NCI-H128 (cell line): ENCODE data around the gene ZDHHC9.

Experiments used
- DNase-seq: peaks from one replicate; lab custom pipeline; 2025; ENCODE audit not compliant: unreplicated experiment; lab: John Stamatoyannopoulos, UW

The ZDHHC9 gene

GRCh38 chrX:129823522-129823921 lies 20.2 kb downstream of the ZDHHC9 start:
- no peak for DNase-seq

- DNase-seq: no peak
Measured at GRCh38 chrX:129823115-129823514, 20.6 kb downstream of the ZDHHC9 start.

GRCh38 chrX:129818123-129818522 lies 25.6 kb downstream of the ZDHHC9 start:
- DNase-seq: no peak

GRCh38 chrX:129813662-129814368 lies 29.9 kb downstream of the ZDHHC9 start:
- no peak for DNase-seq

- no peak for DNase-seq
Measured at GRCh38 chrX:129808829-129809796, 34.6 kb downstream of the ZDHHC9 start.

- DNase-seq: no peak
Measured at GRCh38 chrX:129808158-129808828, 35.4 kb downstream of the ZDHHC9 start.

GRCh38 chrX:129804806-129805205 lies 38.9 kb downstream of the ZDHHC9 start:
- DNase-seq: no peak

GRCh38 chrX:129802863-129803262 lies 40.8 kb downstream of the ZDHHC9 start:
- no peak for DNase-seq

- no peak for DNase-seq
Measured at GRCh38 chrX:129800186-129800585, 43.5 kb downstream of the ZDHHC9 start.

- no peak for DNase-seq
Measured at GRCh38 chrX:129798888-129799287, 44.8 kb downstream of the ZDHHC9 start.

- no peak for DNase-seq
Measured at GRCh38 chrX:129798456-129798855, 45.2 kb downstream of the ZDHHC9 start.

- DNase-seq: no peak
Measured at GRCh38 chrX:129797251-129797906, 46.3 kb downstream of the ZDHHC9 start.

- DNase-seq: no peak
Measured at GRCh38 chrX:129795584-129795983, 48.1 kb downstream of the ZDHHC9 start.

GRCh38 chrX:129793604-129794191 lies 50.0 kb downstream of the ZDHHC9 start:
- no peak for DNase-seq

GRCh38 chrX:129792586-129793291 lies 50.9 kb downstream of the ZDHHC9 start:
- no peak for DNase-seq

- DNase-seq: no peak
Measured at GRCh38 chrX:129791961-129792570, 51.6 kb downstream of the ZDHHC9 start.

GRCh38 chrX:129791336-129791735 lies 52.4 kb downstream of the ZDHHC9 start:
- DNase-seq: no peak

GRCh38 chrX:129790808-129791207 lies 52.9 kb downstream of the ZDHHC9 start:
- no peak for DNase-seq

- no peak for DNase-seq
Measured at GRCh38 chrX:129790146-129790545, 53.5 kb downstream of the ZDHHC9 start.

GRCh38 chrX:129788527-129788926 lies 55.2 kb downstream of the ZDHHC9 start:
- no peak for DNase-seq
